Mammary epithelial cell (primary cell): ENCODE data around the gene PRPF19.

ENCODE experiments used
- CTCF ChIP-seq, 2 donors: IDR thresholded peaks in 1 of 2; conservative IDR thresholded peaks in 1 of 2; 2 replicates each; pipeline ENCODE4 v1.5.1; 2011 to 2012; ENCODE audit warnings: inconsistent platforms in 2 of 2, low read length in 2 of 2, mild to moderate bottlenecking in 2 of 2, control low read depth in 1 of 2, low read depth in 1 of 2; ENCODE audit not compliant: insufficient read depth in 1 of 2; ENCODE audit errors: extremely low read depth in 1 of 2
- EZH2 ChIP-seq: IDR thresholded peaks from 2 replicates; pipeline ENCODE4 v1.6.1; 2012; ENCODE audit warnings: low read length, inconsistent platforms, borderline replicate concordance

GRCh38 chr11:60923326-60923725 is 16.9 kb upstream of the PRPF19 start:
- no peak for TF ChIP-seq CTCF (conservative IDR thresholded peaks at IDR 0.05 in 1 of 2, IDR thresholded peaks at IDR 0.05 in 1 of 2; ENCODE audit: extremely low read depth in 1 of 2, insufficient read depth in 1 of 2, low read depth in 1 of 2, low read length in 2 of 2)
- TF ChIP-seq EZH2, result no peak
